ENCODE measurements around the gene VRK3. TPM values are rescaled to one million over a fixed set of nuclear protein-coding genes. Genes with fewer than 3 reads are reported as not detected.
A peak's percentile ranks its signal among the peaks of the same experiment; 100 is the strongest.
"Not testable (repeated sequence)": the region's sequence is repeated elsewhere in the genome, so short reads cannot be mapped to it uniquely, and the experiment has no call there.

VRK3 gene
- total RNA-seq, 3 donors from 2014 or later, result 24.2 to 42.0 (median 40.3) TPM

DNA sequence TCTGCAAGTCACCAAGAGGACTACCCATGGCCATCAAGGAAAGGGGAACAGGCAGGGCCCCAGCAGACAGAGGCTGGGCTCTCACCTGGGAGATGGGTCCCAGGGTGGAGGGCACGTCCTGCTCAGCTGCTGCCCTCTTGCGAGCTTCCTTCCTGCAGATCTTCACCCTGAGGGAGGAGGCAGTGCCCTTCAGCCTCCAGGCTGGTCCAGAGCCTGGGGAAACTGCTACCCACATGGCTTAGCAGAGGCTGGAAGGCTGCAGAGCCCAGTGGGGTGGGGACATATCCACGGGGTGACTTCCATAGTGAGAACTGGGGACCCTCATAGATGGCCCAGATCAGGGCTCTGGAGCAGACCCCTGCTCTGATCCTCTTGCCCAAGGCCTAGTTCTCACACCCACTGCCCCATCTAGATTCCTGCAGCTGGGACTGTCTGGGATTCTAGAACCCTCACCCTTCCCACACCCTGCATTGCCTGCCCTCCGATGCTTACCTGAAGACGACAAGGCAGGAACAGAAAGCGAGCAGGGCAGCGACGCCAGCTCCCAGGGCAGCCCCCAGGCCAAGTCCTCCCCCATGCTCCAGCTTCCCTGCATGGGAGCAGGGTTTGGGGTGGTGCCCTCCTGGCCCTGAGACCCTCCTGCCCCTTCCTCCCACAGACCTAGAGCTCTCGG is 73.2 kb downstream of the VRK3 start:
- Histone ChIP-seq H3K36me3 (no peaks in the 10 kb centered on the region), H3K4me3 (no peak overlapping the region), H3K4me1 (peaks cover 0 to 6% of the 10 kb centered on the region in 2 donors), H3K9me3 (no peaks in the 10 kb centered on the region), H3K27me3 (no peaks in the 10 kb centered on the region), H3K27ac (no peak overlapping the region)
- no peak for TF ChIP-seq POLR2A (IDR thresholded peaks at IDR 0.05)
- TF ChIP-seq, protein P1, sequence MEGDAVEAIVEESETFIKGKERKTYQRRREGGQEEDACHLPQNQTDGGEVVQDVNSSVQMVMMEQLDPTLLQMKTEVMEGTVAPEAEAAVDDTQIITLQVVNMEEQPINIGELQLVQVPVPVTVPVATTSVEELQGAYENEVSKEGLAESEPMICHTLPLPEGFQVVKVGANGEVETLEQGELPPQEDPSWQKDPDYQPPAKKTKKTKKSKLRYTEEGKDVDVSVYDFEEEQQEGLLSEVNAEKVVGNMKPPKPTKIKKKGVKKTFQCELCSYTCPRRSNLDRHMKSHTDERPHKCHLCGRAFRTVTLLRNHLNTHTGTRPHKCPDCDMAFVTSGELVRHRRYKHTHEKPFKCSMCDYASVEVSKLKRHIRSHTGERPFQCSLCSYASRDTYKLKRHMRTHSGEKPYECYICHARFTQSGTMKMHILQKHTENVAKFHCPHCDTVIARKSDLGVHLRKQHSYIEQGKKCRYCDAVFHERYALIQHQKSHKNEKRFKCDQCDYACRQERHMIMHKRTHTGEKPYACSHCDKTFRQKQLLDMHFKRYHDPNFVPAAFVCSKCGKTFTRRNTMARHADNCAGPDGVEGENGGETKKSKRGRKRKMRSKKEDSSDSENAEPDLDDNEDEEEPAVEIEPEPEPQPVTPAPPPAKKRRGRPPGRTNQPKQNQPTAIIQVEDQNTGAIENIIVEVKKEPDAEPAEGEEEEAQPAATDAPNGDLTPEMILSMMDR (IDR thresholded peaks at IDR 0.05), result no peak
- no peak for TF ChIP-seq POLR2AphosphoS5 (IDR thresholded peaks at IDR 0.05)
- peak in 1 of 2 donors; percentile 24 for DNase-seq (ENCODE audit: low spot score in 2 of 2)
- intact Hi-C loops (cut with DNase I; ENCODE audit: low total_unique reads), result no loop called here

DNA sequence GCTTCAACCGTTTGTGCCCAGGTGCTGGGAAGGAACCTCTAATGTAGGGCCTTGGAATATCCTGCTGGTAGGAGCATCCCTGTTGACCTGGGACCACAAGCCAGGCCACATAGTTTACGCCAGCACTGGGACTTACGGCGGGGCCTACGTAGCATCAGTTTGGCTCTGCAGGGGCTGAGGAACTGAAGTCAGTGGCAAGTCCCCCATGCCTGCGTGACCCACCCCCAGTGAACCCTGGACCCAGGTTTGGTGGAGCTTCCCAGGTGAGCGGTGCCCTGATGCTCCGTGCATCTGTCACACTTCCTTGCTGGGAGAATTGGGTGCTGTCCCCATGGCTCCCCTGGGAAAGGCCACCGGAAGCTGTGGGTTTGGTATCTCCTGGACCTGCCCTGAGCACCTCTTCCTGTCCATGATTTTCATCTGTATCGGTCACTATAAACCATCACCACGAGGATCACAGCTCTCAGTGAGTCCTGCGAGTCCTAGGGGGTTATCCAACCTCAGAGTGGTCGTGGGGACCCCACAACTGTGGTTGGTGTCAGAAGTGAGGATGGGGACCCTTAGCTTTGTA is 74.1 kb downstream of the VRK3 start:
- no peaks in the 10 kb centered on the region for H3K36me3 ChIP-seq
- peak in 1 of 2 donors; percentile 34 for DNase-seq (ENCODE audit: low spot score in 2 of 2)
- H3K27me3 ChIP-seq, result no peaks in the 10 kb centered on the region
- no peak overlapping the region for H3K4me3 ChIP-seq
- no peak overlapping the region for H3K27ac ChIP-seq
- TF ChIP-seq POLR2A (IDR thresholded peaks at IDR 0.05), result no peak
- H3K4me1 ChIP-seq, result peaks cover 0 to 6% of the 10 kb centered on the region in 2 donors
- no peaks in the 10 kb centered on the region for H3K9me3 ChIP-seq
- intact Hi-C loops (cut with DNase I; ENCODE audit: low total_unique reads), result no loop called here

DNA sequence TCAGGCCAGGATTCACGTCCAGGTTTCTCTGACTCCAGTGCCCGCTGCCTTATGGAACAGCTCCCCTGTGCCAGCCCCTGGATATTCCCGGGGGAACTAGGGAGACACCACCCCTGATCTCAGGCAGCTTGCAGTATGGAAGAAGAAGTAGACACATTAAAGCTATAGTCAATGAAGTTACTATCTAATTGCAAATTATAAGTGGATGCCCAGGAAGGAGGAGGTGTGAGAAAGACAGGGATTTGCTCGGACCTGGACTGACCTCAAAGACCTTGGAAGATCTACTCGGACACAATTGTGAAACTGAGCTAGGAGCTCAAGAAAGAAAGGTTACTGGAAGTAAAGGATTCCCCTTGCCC is 74.6 kb downstream of the VRK3 start:
- H3K27me3 ChIP-seq, result no peaks in the 10 kb centered on the region
- no peaks in the 10 kb centered on the region for H3K36me3 ChIP-seq
- intact Hi-C loops (cut with DNase I; ENCODE audit: low total_unique reads), result no loop called here
- H3K4me1 ChIP-seq, result peaks cover 0 to 6% of the 10 kb centered on the region in 2 donors
- TF ChIP-seq, protein P1 (IDR thresholded peaks at IDR 0.05), result no peak
- TF ChIP-seq POLR2AphosphoS5 (IDR thresholded peaks at IDR 0.05) (no peak), POLR2A (IDR thresholded peaks at IDR 0.05) (no peak)
- no peak overlapping the region for H3K27ac ChIP-seq
- DNase-seq (ENCODE audit: low spot score in 2 of 2), result peak in 1 of 2 donors; percentile 37
- H3K4me3 ChIP-seq, result no peak overlapping the region
- H3K9me3 ChIP-seq, result no peaks in the 10 kb centered on the region

DNA sequence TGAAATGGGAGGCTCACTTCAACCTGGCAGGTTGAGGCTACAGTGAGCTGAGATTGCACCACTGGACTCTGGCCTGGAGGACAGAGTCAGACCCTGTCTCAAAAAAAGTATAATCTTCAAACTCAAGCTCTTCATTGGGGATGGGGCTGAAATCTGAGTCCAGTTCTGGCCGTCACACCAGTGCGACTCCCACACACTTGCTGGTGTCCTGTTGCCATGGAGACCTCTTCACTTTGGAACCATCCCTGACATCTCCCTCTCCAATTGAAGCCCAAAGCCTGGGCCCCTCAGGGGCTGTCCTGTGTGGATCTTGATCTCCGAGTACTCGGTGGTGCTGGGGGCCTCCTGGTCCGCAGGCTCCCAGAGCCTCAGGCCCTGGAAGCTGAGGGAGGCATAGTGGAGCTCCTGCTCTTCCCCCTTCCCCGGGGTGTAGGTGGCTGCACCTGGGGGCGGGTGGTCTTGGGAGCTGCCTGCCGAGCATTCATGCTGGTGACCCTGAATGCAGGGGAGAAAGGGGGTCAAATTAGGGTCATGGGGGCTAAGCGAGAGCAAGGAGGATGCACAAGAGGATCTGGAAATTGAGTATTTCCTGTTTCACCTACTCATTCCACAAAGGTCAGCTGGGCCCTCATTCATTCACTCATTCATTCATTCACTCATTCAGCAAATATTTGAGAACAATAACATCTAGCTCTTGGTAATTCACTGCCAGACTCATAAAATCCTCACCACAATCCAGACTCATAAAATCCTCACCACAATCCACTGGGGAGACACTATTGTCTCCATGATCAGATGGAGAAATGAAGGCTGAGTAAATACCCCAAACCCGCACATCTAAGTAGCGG is 75.2 kb downstream of the VRK3 start:
- intact Hi-C loops (cut with DNase I; ENCODE audit: low total_unique reads), result no loop called here
- H3K4me3 ChIP-seq, result no peak overlapping the region
- no peaks in the 10 kb centered on the region for H3K27me3 ChIP-seq
- H3K4me1 ChIP-seq, result peaks cover 0 to 6% of the 10 kb centered on the region in 2 donors
- no peaks in the 10 kb centered on the region for H3K36me3 ChIP-seq
- peak in 1 of 2 donors; percentile 24 for DNase-seq (ENCODE audit: low spot score in 2 of 2)
- H3K27ac ChIP-seq, result no peak overlapping the region
- H3K9me3 ChIP-seq, result no peaks in the 10 kb centered on the region
- TF ChIP-seq, protein P1 (IDR thresholded peaks at IDR 0.05), result no peak
- TF ChIP-seq POLR2AphosphoS5 (IDR thresholded peaks at IDR 0.05), result no peak
- no peak for TF ChIP-seq POLR2A (IDR thresholded peaks at IDR 0.05)

DNA sequence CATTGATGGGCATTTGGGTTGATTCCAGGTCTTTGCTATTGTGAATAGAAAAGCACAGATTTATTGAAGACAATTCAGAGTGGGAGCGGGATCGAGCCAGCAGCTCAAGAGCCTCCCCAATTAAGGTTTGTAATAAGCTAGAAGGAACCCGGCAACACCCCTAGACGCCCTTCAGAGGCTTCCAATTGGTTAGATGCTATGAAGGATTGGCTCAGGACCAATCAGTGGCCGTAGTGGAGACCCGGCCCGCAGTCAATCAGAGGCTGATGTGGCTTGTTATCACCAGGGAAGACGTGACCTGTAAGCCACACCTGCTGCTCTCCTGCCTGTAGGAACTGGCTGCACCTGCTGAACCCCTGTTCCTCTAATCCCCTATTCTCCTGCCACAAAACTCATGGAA is 78.8 kb downstream of the VRK3 start:
- Histone ChIP-seq H3K4me3 (no peak overlapping the region), H3K4me1 (no peaks in the 10 kb centered on the region), H3K36me3 (no peaks in the 10 kb centered on the region), H3K9me3 (no peaks in the 10 kb centered on the region), H3K27me3 (no peaks in the 10 kb centered on the region), H3K27ac (no peak overlapping the region)
- TF ChIP-seq POLR2AphosphoS5 (IDR thresholded peaks at IDR 0.05) (no peak), POLR2A (IDR thresholded peaks at IDR 0.05) (no peak)
- TF ChIP-seq, protein P1 (IDR thresholded peaks at IDR 0.05), result no peak
- intact Hi-C loops (cut with DNase I; ENCODE audit: low total_unique reads), result loop anchor here (1.0 kb wide), 1 partner anchor 16 kb away; no protein-coding TSS in a partner anchor
- peak in 1 of 2 donors; percentile 24 for DNase-seq (ENCODE audit: low spot score in 2 of 2)

DNA sequence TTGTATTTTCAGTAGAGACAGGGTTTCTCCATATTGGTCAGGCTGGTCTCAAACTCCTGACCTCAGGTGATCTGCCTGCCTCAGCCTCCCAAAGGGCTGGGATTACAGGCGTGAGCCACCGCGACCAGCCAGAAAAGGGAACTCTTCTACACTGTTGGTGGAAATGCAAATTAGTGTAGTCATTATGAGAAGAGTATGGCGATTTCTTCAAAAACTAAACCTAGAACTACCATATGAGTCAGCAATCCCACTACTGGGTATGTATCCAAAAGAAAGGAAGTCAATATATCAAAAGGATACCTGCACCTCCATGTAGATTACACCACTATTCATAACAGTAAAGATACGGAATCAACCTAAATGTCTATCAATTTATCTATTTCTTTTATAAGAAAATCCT is 80.6 kb downstream of the VRK3 start:
- intact Hi-C loops (cut with DNase I; ENCODE audit: low total_unique reads); H3K9me3 ChIP-seq; H3K27ac ChIP-seq; H3K4me3 ChIP-seq; DNase-seq (ENCODE audit: low spot score in 2 of 2); H3K4me1 ChIP-seq; H3K27me3 ChIP-seq; H3K36me3 ChIP-seq: not testable (repeated sequence)
